Stimulated activated naive CD8-positive, alpha-beta T cell treated with anti-CD3 and anti-CD28 coated beads, Interleukin-15, Interleukin-2, amounts not matched to agents 100 ng/mL and 50 ng/mL, for 24 hours (primary cell): Measurements from ENCODE around the gene ADAMTS2.

Experiments used
- H3K27ac Mint-ChIP-seq: one replicate; pipeline ENCODE4 v1.8.0; 2021; ENCODE audit warnings: mild to moderate bottlenecking, mixed read lengths
- H3K27me3 Mint-ChIP-seq: one replicate; pipeline ENCODE4 v1.8.0; 2021; ENCODE audit warnings: mixed read lengths
- H3K36me3 Mint-ChIP-seq: one replicate; pipeline ENCODE4 v1.8.0; 2021; ENCODE audit warnings: low read depth, mixed read lengths
- H3K4me1 Mint-ChIP-seq: one replicate; pipeline ENCODE4 v1.8.0; 2021; ENCODE audit warnings: low read depth, mixed read lengths
- H3K4me3 Mint-ChIP-seq: one replicate; pipeline ENCODE4 v1.8.0; 2021; ENCODE audit warnings: mild to moderate bottlenecking, mixed read lengths
- H3K9me3 Mint-ChIP-seq: one replicate; pipeline ENCODE4 v1.8.0; 2021; ENCODE audit warnings: mixed read lengths

Gene ADAMTS2

DNA sequence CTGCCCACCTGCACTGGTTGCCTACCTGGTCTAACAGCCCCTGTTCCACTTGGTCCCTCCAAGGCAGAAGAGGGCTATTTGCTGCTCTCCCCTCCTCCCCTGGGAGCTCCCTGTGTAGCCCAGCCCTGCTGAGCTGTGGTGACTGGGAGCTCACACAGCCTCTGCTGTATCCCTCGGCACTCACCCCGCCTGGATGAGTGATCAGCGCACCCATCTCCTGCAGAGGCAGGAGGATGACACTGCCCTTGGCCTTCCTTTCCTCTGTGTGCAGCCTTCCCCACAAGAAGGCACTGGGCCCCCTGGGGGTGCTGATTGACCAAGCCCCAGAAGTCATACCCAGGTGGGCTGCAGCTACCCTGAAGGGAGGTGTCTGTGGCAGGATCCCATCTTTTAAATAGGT, 134.2 kb downstream of the ADAMTS2 start:
- Mint-ChIP-seq H3K27ac (no peak overlapping the region), H3K9me3 (no peaks in the 10 kb centered on the region), H3K27me3 (no peaks in the 10 kb centered on the region), H3K36me3 (no peaks in the 10 kb centered on the region), H3K4me3 (no peak overlapping the region), H3K4me1 (no peaks in the 10 kb centered on the region)

DNA sequence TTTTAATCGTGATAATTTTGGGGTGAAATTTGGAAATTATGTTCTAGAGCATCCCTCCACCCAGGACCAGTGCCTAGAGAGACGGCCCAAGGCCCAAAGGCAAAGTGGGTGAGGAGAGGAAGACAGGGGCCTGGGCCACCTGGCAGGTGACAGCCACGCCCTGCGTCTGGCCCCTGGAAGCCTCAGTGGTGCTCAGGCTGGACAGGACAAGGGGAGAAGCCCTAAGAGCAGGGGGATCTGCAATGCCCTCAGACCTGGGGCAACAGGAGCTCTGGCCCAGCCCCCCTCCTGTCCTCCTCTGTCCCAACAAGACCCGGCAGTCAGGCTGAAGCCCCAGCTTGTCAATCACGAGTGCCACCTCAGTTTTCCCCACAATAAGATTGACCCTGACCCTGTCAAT, 134.8 kb downstream of the ADAMTS2 start:
- Mint-ChIP-seq H3K27me3 (no peaks in the 10 kb centered on the region), H3K4me1 (no peaks in the 10 kb centered on the region), H3K4me3 (no peak overlapping the region), H3K27ac (no peak overlapping the region), H3K9me3 (no peaks in the 10 kb centered on the region), H3K36me3 (no peaks in the 10 kb centered on the region)

DNA sequence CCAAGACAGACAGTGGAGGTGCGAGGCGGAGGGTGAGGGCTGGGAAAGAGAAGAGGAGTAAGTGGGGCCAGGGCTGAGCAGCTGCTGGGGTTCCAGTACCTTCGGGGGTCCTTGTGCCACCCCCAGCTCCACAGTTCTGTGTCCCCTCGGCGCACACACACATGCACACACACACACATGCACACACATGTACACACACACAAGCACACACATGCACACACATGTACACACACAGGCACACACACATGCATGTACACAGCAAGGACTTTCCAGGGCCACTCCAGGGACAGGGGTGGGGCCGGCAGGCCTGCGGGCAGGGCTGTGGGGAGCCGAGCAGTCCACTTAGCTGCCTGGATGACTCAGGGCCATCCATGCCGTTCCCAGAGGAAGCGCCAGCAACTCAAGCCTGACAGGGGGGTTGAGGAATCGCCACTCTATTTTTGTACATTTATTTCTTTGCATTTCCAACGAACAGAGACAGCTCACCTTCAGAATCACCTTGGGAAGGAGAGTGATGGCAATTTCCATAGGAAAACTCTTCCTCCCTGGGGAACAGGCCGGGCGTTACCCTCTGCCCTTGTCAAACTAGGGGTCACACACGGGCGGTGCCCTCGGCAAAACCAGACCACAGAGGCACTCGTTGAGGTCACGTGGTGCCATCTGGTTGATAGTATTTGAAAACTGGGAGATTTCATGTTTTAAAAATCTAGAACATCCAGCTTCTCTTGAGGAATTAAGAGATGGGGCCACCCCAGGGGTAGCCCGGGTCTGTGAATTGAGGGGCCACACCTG, 135.7 kb downstream of the ADAMTS2 start:
- Mint-ChIP-seq H3K4me1 (no peaks in the 10 kb centered on the region), H3K27me3 (no peaks in the 10 kb centered on the region), H3K4me3 (no peak overlapping the region), H3K36me3 (no peaks in the 10 kb centered on the region), H3K27ac (no peak overlapping the region), H3K9me3 (no peaks in the 10 kb centered on the region)

DNA sequence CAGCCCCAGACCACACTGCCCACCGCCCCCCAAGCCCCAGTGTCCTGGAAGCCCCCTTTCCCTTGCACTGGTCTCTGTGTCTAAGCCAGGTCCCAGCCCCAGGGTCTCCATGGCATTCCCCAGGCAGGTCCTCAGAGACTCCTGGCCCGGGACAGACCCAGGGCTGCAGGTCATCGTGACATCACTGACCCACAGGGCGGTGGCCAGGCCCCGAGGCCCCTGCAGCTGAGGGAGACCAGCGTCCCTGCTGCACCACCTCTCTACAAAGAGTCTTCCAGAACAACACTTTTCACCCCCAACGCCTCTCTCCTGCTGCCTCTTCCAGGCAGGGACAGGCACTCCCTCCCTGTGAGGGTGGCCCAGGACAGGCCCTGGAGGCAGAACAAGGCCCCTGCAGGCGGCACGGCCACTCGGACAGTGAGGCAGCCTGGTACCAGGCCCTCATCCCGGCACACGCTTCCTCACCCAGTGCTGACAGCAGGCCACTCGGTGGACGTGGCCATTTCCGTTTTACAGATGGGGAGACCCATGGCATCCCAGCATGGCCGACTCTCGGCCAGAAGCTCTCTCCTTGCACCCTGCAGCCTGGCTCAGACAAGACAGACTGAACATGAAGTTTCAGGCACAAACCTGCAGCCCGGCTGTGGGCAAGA, 136.4 kb downstream of the ADAMTS2 start:
- Mint-ChIP-seq H3K36me3 (no peaks in the 10 kb centered on the region), H3K27me3 (no peaks in the 10 kb centered on the region), H3K27ac (no peak overlapping the region), H3K9me3 (no peaks in the 10 kb centered on the region), H3K4me1 (no peaks in the 10 kb centered on the region), H3K4me3 (no peak overlapping the region)

DNA sequence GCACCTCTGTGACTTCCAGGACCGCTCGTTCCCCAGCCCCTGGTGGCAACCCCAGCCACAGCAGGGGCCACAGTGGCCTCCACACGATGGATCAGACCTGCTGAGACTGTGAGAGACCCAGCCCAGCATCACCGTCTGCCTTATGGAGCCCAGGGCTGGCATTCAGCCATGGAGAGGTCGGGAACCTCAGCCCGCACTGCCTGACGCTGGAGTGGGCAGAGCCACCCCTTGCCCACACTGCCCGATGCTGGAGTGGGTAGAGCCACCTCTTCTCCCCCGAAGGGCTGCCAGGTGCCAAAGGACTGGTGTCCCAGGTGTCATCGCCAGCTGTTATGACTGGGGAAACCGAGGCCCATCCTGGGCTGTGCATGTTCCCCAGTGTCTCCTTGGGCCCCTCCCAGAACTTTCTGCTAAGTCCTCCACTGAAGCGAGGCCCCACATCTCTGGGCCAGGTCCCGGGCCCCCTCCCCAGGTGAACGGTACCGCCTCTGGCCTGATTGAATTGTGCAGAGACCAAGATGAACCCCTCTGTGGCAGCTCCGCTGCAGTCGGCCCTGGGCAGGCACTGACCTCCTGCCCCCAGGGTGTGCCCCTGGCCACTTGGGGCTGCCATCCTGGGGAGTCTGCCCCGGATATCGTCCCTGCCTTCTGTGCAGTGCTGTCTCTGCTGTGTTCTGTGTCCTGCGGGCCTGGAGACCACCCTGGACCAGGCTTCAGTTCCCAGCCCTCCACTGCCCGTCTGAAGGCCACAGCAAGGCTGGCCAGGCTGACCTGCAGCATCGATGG, 137.1 kb downstream of the ADAMTS2 start:
- Mint-ChIP-seq H3K27ac (no peak overlapping the region), H3K9me3 (no peaks in the 10 kb centered on the region), H3K27me3 (no peaks in the 10 kb centered on the region), H3K36me3 (no peaks in the 10 kb centered on the region), H3K4me3 (no peak overlapping the region), H3K4me1 (no peaks in the 10 kb centered on the region)

DNA sequence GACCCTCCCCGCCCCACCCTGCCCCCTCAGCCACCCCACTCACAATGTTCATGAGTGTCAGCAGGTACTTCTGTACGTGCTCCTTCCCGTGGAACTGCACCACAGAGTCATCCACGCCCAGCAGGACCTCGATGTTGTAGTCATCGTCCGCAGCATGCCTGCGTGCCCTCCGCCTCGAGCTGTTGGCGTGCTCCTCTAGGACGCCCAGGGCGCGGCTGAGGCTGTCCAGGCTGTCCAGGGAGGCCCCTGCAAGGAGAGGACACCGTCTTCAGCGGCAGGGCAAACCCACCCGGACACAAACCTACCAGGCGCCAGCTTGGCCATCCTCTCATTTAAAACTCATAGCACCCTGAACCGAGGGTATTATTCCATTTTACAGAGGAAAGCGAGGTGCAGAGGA, 137.8 kb downstream of the ADAMTS2 start:
- Mint-ChIP-seq H3K27ac (no peak overlapping the region), H3K4me1 (no peaks in the 10 kb centered on the region), H3K9me3 (no peaks in the 10 kb centered on the region)

DNA sequence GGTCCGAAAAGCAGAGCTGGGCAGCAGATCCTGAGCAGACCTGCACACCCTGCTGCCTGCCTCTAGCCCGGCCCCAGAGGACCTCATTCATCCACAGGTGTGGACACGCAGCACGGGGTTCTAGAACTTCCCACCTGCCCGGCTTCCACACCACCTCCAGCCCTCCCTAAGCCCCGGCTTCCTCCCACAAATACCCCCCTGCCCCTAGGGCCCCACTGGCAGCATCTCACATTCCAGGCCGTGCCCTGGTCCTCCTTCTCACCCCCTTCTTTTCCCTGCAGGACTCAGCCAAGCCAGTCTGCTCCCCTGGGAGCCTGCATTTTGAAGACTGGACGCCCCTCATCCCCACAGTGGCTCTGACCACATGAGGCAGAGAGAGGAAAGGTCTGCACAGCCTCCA, 138.9 kb downstream of the ADAMTS2 start:
- Mint-ChIP-seq H3K27me3 (peaks cover 3% of the 10 kb centered on the region), H3K4me1 (no peaks in the 10 kb centered on the region), H3K27ac (no peak overlapping the region), H3K4me3 (no peak overlapping the region), H3K36me3 (no peaks in the 10 kb centered on the region), H3K9me3 (no peaks in the 10 kb centered on the region)

More for the DNA sequence above, 137.8 kb downstream of the ADAMTS2 start:
- Mint-ChIP-seq H3K36me3 (no peaks in the 10 kb centered on the region), H3K27me3 (peaks cover under 1% of the 10 kb centered on the region), H3K4me3 (no peak overlapping the region)

DNA sequence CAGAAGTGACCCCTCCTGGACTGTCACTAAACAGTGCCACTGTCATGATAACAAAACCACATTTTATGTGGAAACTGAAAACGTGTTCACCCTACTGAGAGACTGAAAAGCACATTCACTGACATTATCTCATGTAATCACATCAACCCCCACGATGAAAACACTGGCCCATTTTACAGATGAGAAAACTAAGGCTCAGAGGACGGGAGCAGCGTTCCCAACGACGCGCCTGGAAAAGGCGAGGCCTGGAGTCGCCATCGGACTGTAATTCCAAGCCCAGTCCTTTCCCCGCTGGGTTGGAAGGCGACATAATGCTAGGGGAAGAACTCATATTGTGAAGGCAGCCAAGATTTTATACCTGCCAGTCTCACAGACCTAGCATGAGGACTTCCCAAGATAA, 140.0 kb downstream of the ADAMTS2 start:
- no peak overlapping the region for H3K27ac Mint-ChIP-seq
- H3K27me3 Mint-ChIP-seq = peaks cover 3% of the 10 kb centered on the region
- H3K9me3 Mint-ChIP-seq = no peaks in the 10 kb centered on the region
- H3K36me3 Mint-ChIP-seq = no peaks in the 10 kb centered on the region
- no peaks in the 10 kb centered on the region for H3K4me1 Mint-ChIP-seq
- no peak overlapping the region for H3K4me3 Mint-ChIP-seq

DNA sequence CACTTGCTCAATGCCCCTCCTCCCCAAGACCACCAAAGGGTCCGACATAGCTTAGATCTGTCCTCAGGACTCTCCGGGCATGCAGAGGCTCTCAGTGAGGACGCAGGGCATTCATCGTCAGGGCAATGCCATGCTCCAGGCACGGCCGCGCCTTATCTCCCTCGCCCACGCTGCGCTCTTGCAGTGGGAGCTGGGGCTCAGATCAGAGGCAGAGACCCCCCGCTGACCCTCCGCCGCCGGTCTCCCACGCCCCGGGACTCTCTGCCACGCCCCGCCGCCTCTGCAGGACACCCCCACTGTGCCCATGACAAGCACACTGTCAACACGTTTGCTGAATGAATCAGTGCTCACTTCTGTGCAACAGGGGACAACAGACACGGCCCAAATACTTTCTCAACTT, 140.7 kb downstream of the ADAMTS2 start:
- Mint-ChIP-seq H3K27ac (no peak overlapping the region), H3K4me3 (no peak overlapping the region), H3K4me1 (no peaks in the 10 kb centered on the region), H3K27me3 (peaks cover 3% of the 10 kb centered on the region), H3K36me3 (no peaks in the 10 kb centered on the region), H3K9me3 (no peaks in the 10 kb centered on the region)

DNA sequence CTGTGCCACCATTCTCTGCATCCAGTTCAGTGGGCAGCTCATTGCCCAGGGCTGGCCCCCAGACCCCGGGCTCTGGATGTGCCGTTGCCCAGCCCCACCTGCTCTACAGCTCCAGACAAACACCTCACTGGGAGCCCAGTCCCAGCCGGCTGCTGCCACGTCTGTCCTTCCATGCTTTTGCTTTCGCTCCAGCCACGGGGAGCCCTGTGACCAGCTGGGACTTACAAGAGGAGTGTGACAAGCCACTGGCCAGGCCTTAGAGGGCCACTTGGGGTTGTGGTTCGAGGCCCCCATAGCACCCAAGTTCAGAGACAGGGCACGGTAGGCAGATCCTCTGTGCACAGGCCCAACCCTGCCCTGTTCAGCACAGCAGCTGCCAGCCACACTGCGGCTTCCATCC, 142.0 kb downstream of the ADAMTS2 start:
- H3K27me3 Mint-ChIP-seq = peaks cover 3% of the 10 kb centered on the region
- no peak overlapping the region for H3K4me3 Mint-ChIP-seq
- H3K9me3 Mint-ChIP-seq = no peaks in the 10 kb centered on the region

DNA sequence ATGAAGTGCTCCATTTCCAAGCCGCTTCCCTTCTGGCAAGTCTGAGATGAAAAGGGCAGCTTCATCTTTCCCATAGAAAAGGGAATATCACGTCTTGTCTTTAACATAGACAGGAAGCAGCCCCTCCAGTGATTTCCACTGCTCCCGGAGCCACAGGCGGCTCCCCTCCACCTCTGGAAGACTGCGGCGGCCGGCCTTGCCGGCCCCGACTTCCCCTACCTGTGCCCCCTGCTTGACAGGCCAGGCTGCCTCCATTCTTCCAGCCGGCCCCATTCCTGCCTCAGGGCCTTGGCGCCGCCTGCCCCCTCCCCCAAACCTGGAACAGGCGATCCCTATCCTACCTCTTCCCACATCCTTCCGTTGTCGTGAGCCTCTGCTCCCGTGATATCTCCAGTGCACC, 143.3 kb downstream of the ADAMTS2 start:
- Mint-ChIP-seq H3K4me1 (no peaks in the 10 kb centered on the region), H3K36me3 (no peaks in the 10 kb centered on the region), H3K27ac (no peak overlapping the region), H3K9me3 (no peaks in the 10 kb centered on the region), H3K27me3 (peaks cover 3% of the 10 kb centered on the region), H3K4me3 (no peak overlapping the region)

More for the DNA sequence above, 142.0 kb downstream of the ADAMTS2 start:
- no peaks in the 10 kb centered on the region for H3K36me3 Mint-ChIP-seq
- H3K27ac Mint-ChIP-seq = no peak overlapping the region
- no peaks in the 10 kb centered on the region for H3K4me1 Mint-ChIP-seq

DNA sequence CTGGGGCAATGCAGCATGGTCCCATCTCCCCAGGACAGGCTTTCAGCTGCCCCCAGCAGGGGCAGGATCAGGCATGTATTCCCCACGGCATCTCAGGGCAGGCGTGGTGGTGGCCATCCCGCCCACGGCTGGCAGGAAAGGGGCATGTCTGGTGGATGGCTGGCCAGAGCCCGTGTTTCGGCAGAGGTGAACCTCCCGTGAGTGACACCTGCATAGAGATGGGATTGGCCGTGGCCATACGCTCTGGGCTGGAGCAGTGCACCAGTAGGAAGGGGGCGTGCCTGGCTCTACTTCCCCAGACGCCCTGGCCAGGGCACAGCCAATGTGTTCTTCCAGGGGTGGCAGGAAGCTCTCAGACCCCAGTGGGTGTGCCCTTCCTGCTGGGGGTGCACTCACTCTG, 146.0 kb downstream of the ADAMTS2 start:
- H3K4me3 Mint-ChIP-seq = no peak overlapping the region
- H3K36me3 Mint-ChIP-seq = no peaks in the 10 kb centered on the region
- H3K27me3 Mint-ChIP-seq = peaks cover 3% of the 10 kb centered on the region
- H3K4me1 Mint-ChIP-seq = no peaks in the 10 kb centered on the region
- H3K9me3 Mint-ChIP-seq = no peaks in the 10 kb centered on the region
- no peak overlapping the region for H3K27ac Mint-ChIP-seq

DNA sequence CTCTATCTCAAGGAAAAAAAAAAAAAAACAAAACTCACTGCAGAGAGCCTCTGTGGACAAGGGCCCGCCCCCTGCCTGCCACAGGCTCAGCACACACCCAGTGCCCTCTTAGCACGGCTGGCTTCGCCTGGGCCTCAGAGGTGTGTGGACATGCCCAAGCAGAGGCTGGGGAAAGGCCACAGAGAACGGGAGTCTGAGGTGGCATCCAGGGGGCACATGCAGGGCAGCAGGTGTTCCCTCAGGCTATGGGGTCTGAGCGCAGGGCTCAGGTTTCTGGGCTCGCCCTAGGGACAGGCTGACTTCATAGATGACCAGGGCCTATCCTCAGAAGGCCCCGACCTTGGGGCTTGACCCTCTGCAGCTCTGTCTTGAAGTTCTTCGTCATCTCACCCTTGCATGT, 146.4 kb downstream of the ADAMTS2 start:
- no peaks in the 10 kb centered on the region for H3K4me1 Mint-ChIP-seq
- H3K27me3 Mint-ChIP-seq = peaks cover 3% of the 10 kb centered on the region
- no peaks in the 10 kb centered on the region for H3K36me3 Mint-ChIP-seq
- no peak overlapping the region for H3K4me3 Mint-ChIP-seq
- H3K27ac Mint-ChIP-seq = no peak overlapping the region
- no peaks in the 10 kb centered on the region for H3K9me3 Mint-ChIP-seq

DNA sequence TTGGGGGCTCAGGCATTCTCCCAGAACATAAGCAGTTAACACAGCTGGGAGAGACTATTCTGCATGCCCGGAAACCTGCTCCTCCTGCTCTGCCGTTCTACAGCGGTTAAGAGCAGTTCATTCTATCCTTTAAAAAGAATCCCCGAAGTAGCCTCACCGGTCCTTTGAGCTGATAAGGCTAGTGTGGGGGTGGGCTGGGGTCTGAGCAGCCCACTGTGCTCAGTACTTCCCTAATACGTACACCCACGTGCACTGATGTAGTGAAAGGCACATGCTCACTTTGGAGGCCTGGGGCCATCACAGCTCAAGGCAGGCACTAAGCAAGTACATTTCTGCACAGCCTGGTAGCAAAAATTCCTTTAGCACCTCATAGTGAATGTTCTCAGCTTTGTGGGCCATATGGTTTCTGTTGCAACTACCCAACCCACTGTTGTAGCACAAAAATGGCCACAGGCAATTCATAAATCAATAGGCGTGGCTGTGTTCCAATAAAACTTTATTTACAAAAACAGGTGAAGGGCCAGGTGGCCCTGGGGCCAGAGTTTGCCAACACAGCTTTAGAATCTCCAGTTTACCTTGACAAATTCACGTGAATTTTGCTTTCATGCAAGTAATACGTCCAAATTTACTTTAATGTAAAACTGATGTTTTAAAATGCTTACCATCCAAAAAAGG, 148.7 kb downstream of the ADAMTS2 start:
- Mint-ChIP-seq H3K4me1 (no peaks in the 10 kb centered on the region), H3K27me3 (no peaks in the 10 kb centered on the region), H3K9me3 (no peaks in the 10 kb centered on the region), H3K4me3 (no peak overlapping the region), H3K27ac (no peak overlapping the region), H3K36me3 (no peaks in the 10 kb centered on the region)
